ENCODE data around the gene CFAP410. TPM values are rescaled to one million over a fixed set of nuclear protein-coding genes. Genes with fewer than 3 reads are reported as not detected.

Gene CFAP410
- total and polyA plus RNA-seq, 2 experiments from 2014 or later = 34.0 to 46.7 TPM

DNA sequence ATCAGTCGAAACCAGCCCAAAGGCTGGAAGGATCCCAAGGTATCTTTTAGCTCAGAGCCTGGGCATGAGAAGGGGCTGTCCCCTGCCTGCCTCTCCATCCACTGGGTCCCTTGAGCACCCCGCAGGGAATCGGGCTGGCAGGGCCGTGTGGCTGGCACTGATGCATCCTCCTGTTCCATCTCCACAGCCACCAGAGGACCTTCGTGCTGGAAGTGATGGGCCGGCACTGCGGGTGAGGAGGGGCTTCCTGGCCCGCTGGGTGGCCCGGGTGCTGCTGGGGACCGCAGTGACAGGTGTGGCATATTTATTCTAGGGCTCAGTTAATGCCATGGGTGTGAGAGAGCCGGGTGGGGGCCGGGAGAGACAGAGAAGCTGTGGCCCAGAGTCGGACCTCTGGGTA lies 25.7 kb downstream of the CFAP410 start:
- DNase-seq (ENCODE audit: low read depth in 1 of 2, low spot score in 1 of 2) = no peak
- Histone ChIP-seq H3K36me3 (peaks cover 17% of the 10 kb centered on the region), H3K4me1 (ENCODE audit: low read depth) (peaks cover 4% of the 10 kb centered on the region), H3K27ac (no peak overlapping the region), H3K27me3 (no peaks in the 10 kb centered on the region), H3K9me3 (ENCODE audit: low read depth) (no peaks in the 10 kb centered on the region), H3K4me3 (no peak overlapping the region)
- TF ChIP-seq, protein P1, sequence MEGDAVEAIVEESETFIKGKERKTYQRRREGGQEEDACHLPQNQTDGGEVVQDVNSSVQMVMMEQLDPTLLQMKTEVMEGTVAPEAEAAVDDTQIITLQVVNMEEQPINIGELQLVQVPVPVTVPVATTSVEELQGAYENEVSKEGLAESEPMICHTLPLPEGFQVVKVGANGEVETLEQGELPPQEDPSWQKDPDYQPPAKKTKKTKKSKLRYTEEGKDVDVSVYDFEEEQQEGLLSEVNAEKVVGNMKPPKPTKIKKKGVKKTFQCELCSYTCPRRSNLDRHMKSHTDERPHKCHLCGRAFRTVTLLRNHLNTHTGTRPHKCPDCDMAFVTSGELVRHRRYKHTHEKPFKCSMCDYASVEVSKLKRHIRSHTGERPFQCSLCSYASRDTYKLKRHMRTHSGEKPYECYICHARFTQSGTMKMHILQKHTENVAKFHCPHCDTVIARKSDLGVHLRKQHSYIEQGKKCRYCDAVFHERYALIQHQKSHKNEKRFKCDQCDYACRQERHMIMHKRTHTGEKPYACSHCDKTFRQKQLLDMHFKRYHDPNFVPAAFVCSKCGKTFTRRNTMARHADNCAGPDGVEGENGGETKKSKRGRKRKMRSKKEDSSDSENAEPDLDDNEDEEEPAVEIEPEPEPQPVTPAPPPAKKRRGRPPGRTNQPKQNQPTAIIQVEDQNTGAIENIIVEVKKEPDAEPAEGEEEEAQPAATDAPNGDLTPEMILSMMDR (IDR thresholded peaks at IDR 0.05; ENCODE audit: low read depth, low read length) = no peak

DNA sequence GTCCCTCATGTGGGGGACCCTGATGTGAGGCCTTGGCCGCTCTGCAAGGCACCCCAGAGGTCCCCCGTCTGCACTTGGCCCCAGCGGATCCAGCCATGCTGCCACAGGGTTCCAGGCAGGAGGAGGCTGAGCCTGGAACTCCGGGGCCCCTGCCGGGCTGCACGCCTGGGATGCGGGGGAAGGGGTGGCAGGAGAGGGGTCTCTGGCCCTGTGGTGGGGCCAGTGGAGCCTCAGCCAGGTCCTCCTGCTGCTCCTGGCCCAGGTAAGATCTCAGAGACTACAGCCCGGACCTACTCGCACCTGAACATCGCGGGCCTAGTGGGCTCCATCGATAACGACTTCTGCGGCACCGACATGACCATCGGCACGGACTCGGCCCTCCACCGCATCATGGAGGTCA lies 26.5 kb downstream of the CFAP410 start:
- Histone ChIP-seq H3K36me3 (peaks cover 16% of the 10 kb centered on the region), H3K27me3 (no peaks in the 10 kb centered on the region), H3K4me3 (no peak overlapping the region), H3K27ac (no peak overlapping the region), H3K9me3 (ENCODE audit: low read depth) (no peaks in the 10 kb centered on the region), H3K4me1 (ENCODE audit: low read depth) (peaks cover 4% of the 10 kb centered on the region)
- TF ChIP-seq, protein P1 (IDR thresholded peaks at IDR 0.05; ENCODE audit: low read depth, low read length) = no peak
- DNase-seq (ENCODE audit: low read depth in 1 of 2, low spot score in 1 of 2) = no peak

GRCh38 chr21:44312089-44312488 lies 27.1 kb downstream of the CFAP410 start:
- no peaks in the 10 kb centered on the region for H3K27me3 ChIP-seq
- no peak for DNase-seq (ENCODE audit: low read depth in 1 of 2, low spot score in 1 of 2)
- H3K9me3 ChIP-seq (ENCODE audit: low read depth) = no peaks in the 10 kb centered on the region
- H3K4me3 ChIP-seq = no peak overlapping the region
- TF ChIP-seq, protein P1 (IDR thresholded peaks at IDR 0.05; ENCODE audit: low read depth, low read length) = no peak
- H3K27ac ChIP-seq = no peak overlapping the region
- H3K4me1 ChIP-seq (ENCODE audit: low read depth) = no peaks in the 10 kb centered on the region
- H3K36me3 ChIP-seq = peaks cover 16% of the 10 kb centered on the region

- H3K4me3 ChIP-seq = no peak overlapping the region
- H3K36me3 ChIP-seq = peaks cover 16% of the 10 kb centered on the region
- H3K27me3 ChIP-seq = no peaks in the 10 kb centered on the region
- DNase-seq (ENCODE audit: low read depth in 1 of 2, low spot score in 1 of 2) = no peak
- H3K4me1 ChIP-seq (ENCODE audit: low read depth) = no peaks in the 10 kb centered on the region
- TF ChIP-seq, protein P1 (IDR thresholded peaks at IDR 0.05; ENCODE audit: low read depth, low read length) = no peak
- H3K9me3 ChIP-seq (ENCODE audit: low read depth) = no peaks in the 10 kb centered on the region
- H3K27ac ChIP-seq = no peak overlapping the region
These were observed 28.3 kb downstream of the CFAP410 start for GRCh38 chr21:44310628-44311507.

DNA sequence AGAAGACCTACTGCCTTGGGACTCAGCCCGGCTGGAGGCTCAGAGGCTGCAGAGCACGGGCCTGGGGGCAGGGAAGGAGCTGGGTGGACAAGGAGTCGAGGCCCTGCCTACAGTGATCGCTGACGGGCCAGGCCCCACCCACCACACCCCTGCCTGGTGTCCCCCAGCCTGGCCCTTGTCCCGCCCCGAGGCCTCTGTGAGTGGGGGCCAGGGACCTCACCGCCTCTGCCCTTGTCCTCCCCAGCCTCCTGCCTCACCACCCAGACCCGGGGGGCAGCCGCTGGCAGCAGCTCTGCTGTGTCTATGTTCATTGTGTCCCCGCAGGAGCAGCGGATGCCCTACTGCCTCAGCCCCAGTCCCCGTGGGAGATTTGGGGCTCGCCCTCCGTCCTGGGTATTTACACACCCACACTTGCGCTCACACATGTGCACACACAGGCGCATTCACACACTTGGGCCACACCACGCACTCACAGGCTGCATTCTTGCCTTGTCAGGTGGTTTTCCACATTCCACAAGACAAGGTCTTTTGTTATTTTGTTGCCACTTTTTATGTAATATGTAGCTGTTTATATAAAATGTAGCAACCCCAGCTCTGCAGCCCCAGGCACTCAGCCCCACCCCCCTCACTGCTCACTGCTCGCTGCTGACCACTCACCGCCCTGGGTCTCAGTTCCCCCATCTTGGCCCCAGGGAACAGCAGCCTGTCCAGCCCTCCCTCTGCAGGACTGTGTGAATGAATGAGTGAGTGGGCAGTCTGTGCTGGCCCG lies 32.1 kb downstream of the CFAP410 start:
- H3K36me3 ChIP-seq = peaks cover 4% of the 10 kb centered on the region
- no peak overlapping the region for H3K4me3 ChIP-seq
- DNase-seq (ENCODE audit: low read depth in 1 of 2, low spot score in 1 of 2) = no peak
- H3K27ac ChIP-seq = no peak overlapping the region
- peaks cover 6% of the 10 kb centered on the region for H3K4me1 ChIP-seq (ENCODE audit: low read depth)
- no peaks in the 10 kb centered on the region for H3K27me3 ChIP-seq
- TF ChIP-seq, protein P1 (IDR thresholded peaks at IDR 0.05; ENCODE audit: low read depth, low read length) = no peak
- no peaks in the 10 kb centered on the region for H3K9me3 ChIP-seq (ENCODE audit: low read depth)
